Activated T-cell treated with anti-CD3 and anti-CD28 coated beads, Interleukin-2, amount 50 U/mL, for 24 hours (primary cell): Measurements from ENCODE around the gene OCIAD2.
A peak's percentile ranks its signal among the peaks of the same experiment; 100 is the strongest.
"Not testable (repeated sequence)": the region's sequence is repeated elsewhere in the genome, so short reads cannot be mapped to it uniquely, and the experiment has no call there.

Experiments
- DNase-seq: peaks from one replicate; pipeline ENCODE4 v3.0.0-alpha.2; 2020
- H3K27ac Mint-ChIP-seq: 2 replicates; pipeline ENCODE4 v1.8.0; 2020; ENCODE audit warnings: mild to moderate bottlenecking, mixed read lengths
- H3K27me3 Mint-ChIP-seq: 2 replicates; pipeline ENCODE4 v1.8.0; 2020; ENCODE audit warnings: mixed read lengths
- H3K36me3 Mint-ChIP-seq: 2 replicates; pipeline ENCODE4 v1.8.0; 2020; ENCODE audit warnings: low read depth, mixed read lengths
- H3K4me1 Mint-ChIP-seq: 2 replicates; pipeline ENCODE4 v1.8.0; 2020; ENCODE audit warnings: low read depth, mixed read lengths
- H3K4me3 Mint-ChIP-seq: 2 replicates; pipeline ENCODE4 v1.8.0; 2020; ENCODE audit warnings: mild to moderate bottlenecking, moderate library complexity, mixed read lengths
- H3K9me3 Mint-ChIP-seq: 2 replicates; pipeline ENCODE4 v1.8.0; 2020; ENCODE audit warnings: mixed read lengths

Gene OCIAD2

DNA sequence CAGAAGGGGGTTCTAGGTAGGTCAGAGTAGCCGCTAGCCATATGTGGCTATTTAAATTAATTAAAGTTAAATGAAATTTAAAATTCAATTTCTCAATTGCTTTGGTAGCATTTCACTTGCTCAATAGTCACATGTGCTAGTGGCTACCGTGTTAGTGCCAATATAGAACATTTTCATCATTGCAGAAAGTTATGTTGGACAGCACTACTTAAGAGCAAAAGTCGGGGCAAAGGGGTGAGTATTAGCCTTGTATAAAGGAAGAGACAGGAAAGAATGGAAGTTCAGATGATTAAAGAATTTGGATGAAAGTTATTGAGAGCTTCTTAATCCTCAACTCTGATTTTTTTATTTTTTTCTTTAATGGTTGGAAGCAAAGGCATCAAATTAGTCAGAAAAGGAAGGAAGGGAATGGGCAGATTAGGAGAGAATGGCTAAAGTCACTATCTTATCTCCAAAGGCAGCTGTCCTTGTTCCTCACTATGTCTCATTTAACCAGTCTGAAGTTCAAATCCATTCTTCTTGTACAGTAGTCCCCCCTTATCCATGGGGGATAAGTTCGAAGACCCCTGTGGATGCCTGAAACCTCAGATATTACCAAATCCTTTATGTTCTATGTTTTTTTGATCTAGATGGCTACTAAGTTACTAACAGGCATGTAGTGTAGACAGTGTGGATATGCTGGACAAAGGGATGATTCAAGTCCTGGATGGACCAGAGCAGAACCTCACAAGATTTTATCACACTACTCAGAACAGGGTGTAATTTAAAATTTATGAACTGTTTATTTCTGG, 52.8 kb downstream of the OCIAD2 start:
- no peak overlapping the region for H3K4me3 Mint-ChIP-seq
- H3K27ac Mint-ChIP-seq = peak overlapping the region; percentile 64
- H3K36me3 Mint-ChIP-seq = peaks cover 76% of the 10 kb centered on the region
- H3K9me3 Mint-ChIP-seq = no peaks in the 10 kb centered on the region
- H3K4me1 Mint-ChIP-seq = peaks cover 35% of the 10 kb centered on the region
- no peak for DNase-seq
- H3K27me3 Mint-ChIP-seq = no peaks in the 10 kb centered on the region

- H3K27me3 Mint-ChIP-seq = no peaks in the 10 kb centered on the region
- peaks cover 31% of the 10 kb centered on the region for H3K4me1 Mint-ChIP-seq
- DNase-seq = no peak
- H3K27ac Mint-ChIP-seq = peak overlapping the region; percentile 83
- peaks cover 74% of the 10 kb centered on the region for H3K36me3 Mint-ChIP-seq
- H3K9me3 Mint-ChIP-seq = peaks cover 6% of the 10 kb centered on the region
- H3K4me3 Mint-ChIP-seq = no peak overlapping the region
Measured at GRCh38 chr4:48851651-48852050, 54.9 kb downstream of the OCIAD2 start.

DNA sequence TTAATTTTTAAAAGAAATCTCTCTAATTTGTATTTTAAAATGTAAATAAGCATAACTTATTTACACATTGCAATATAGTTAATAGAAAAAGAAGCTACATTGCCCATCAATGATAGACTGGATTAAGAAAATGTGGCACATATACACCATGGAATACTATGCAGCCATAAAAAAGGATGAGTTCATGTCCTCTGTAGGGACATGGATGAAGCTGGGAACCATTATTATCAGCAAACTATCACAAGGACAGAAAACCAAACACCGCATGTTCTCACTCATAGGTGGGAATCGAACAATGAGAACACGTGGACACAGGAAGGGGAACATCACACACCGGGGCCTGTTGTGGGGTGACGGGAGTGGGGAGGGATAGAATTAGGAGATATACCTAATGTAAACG, 57.8 kb downstream of the OCIAD2 start:
- H3K36me3 Mint-ChIP-seq = peaks cover 84% of the 10 kb centered on the region
- H3K4me1 Mint-ChIP-seq = peaks cover 28% of the 10 kb centered on the region
- H3K27ac Mint-ChIP-seq, H3K9me3 Mint-ChIP-seq, DNase-seq, H3K4me3 Mint-ChIP-seq, H3K27me3 Mint-ChIP-seq: not testable (repeated sequence)

DNA sequence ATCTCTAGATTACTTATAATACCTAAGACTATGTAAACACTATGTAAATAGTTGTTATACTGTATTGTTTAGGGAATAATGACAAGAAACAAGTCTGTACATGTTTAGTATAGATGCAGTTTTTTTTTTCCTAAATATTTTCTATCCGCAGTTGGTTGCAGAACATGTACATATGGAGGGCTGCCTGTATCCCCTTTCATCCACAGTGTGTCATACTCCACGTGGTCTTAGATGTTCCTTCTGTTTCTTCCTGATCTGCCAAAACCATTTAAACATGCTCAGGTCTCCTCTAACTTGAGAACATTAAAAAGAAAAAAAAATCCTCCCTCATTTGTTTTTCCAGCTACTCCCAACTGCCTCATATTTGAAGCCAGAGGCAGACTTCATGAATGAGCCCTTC, 61.7 kb downstream of the OCIAD2 start:
- Mint-ChIP-seq H3K27ac (no peak overlapping the region), H3K36me3 (peaks cover 85% of the 10 kb centered on the region), H3K27me3 (no peaks in the 10 kb centered on the region), H3K9me3 (peaks cover 6% of the 10 kb centered on the region), H3K4me1 (peaks cover 18% of the 10 kb centered on the region), H3K4me3 (no peak overlapping the region)
- DNase-seq = no peak

GRCh38 chr4:48841045-48841827, 65.3 kb downstream of the OCIAD2 start:
- no peak for DNase-seq
- peak overlapping the region; percentile 33 for H3K27ac Mint-ChIP-seq
- H3K36me3 Mint-ChIP-seq = peaks cover 94% of the 10 kb centered on the region
- no peaks in the 10 kb centered on the region for H3K27me3 Mint-ChIP-seq
- H3K9me3 Mint-ChIP-seq = no peaks in the 10 kb centered on the region
- H3K4me1 Mint-ChIP-seq = peaks cover 30% of the 10 kb centered on the region
- no peak overlapping the region for H3K4me3 Mint-ChIP-seq

DNA sequence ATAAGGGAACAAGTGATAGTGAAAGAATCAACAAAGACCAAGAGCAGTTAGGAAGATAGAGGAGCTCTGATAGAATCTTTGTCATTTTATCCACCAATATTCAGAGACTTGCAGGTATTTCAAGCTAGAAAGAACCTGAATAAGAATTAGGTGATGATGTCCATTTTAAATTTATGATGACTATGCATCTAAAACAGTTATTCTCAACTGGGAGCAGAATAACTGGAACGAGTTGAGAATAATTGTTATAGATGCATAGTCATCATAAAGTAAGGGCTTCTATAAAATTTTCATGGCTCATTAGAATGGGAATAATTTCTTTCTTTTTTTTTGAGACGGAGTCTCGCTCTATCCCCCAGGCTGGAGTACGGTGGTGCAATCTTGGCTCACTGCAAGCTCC, 69.9 kb downstream of the OCIAD2 start:
- peaks cover 93% of the 10 kb centered on the region for H3K36me3 Mint-ChIP-seq
- H3K27me3 Mint-ChIP-seq = no peaks in the 10 kb centered on the region
- H3K4me3 Mint-ChIP-seq = no peak overlapping the region
- H3K4me1 Mint-ChIP-seq = peaks cover 48% of the 10 kb centered on the region
- DNase-seq = no peak
- H3K9me3 Mint-ChIP-seq = no peaks in the 10 kb centered on the region
- no peak overlapping the region for H3K27ac Mint-ChIP-seq
